KMS-11 (cell line): ENCODE measurements around the gene ANKDD1A.

Experiments used
- H2AFZ ChIP-seq: fragments of 200-600 bp; sonication (generic); 2 replicates; pipeline ENCODE4 v1.6.1; 2016; ENCODE audit warnings: antibody characterized with exemption, mixed run types, low read depth
- H3K27ac ChIP-seq: fragments of 200-600 bp; sonication (generic); 2 replicates; pipeline ENCODE4 v1.6.1; 2016; ENCODE audit warnings: mild to moderate bottlenecking, mixed run types
- H3K27me3 ChIP-seq: fragments of 200-600 bp; sonication (generic); 2 replicates; pipeline ENCODE4 v1.6.1; 2017; ENCODE audit warnings: mild to moderate bottlenecking, low read depth, mixed run types, moderate library complexity; ENCODE audit not compliant: insufficient read depth
- H3K36me3 ChIP-seq: fragments of 200-600 bp; sonication (generic); 2 replicates; pipeline ENCODE4 v1.6.1; 2017; ENCODE audit warnings: mild to moderate bottlenecking, mixed run types; ENCODE audit not compliant: insufficient read depth
- H3K4me1 ChIP-seq: fragments of 200-600 bp; sonication (generic); 2 replicates; pipeline ENCODE4 v1.6.1; 2016; ENCODE audit warnings: mild to moderate bottlenecking, low read depth, mixed run types; ENCODE audit not compliant: poor library complexity, severe bottlenecking
- H3K4me2 ChIP-seq: fragments of 200-600 bp; sonication (generic); 2 replicates; pipeline ENCODE4 v1.7.0; 2016; ENCODE audit warnings: mild to moderate bottlenecking, mixed run types
- H3K4me3 ChIP-seq: fragments of 200-600 bp; sonication (generic); IDR thresholded peaks from 2 replicates; pipeline ENCODE4 v1.6.1; 2017; ENCODE audit warnings: low read depth, low read length, mixed read lengths; ENCODE audit not compliant: insufficient read depth
- H3K79me2 ChIP-seq: fragments of 200-600 bp; sonication (generic); 2 replicates; pipeline ENCODE4 v1.6.1; 2016; ENCODE audit warnings: low read depth, mixed run types; ENCODE audit not compliant: insufficient read depth
- H3K9ac ChIP-seq: fragments of 200-600 bp; sonication (generic); 2 replicates; pipeline ENCODE4 v1.6.1; 2016; ENCODE audit warnings: mild to moderate bottlenecking, mixed run types
- H4K20me1 ChIP-seq: fragments of 200-600 bp; sonication (generic); 2 replicates; pipeline ENCODE4 v1.6.1; 2016; ENCODE audit warnings: mild to moderate bottlenecking, mixed run types; ENCODE audit not compliant: insufficient read depth
- TF ChIP-seq, protein P1 (sequence below): fragments of 200-600 bp; sonication (generic); conservative IDR thresholded peaks from 2 replicates; pipeline ENCODE4 v1.6.1; 2017; ENCODE audit warnings: low read depth, mild to moderate bottlenecking, antibody characterized with exemption, low read length, moderate library complexity, mixed read lengths

The ANKDD1A gene

GRCh38 chr15:64948916-64949315 is 37.2 kb downstream of the ANKDD1A start:
- no peak overlapping the region for H3K4me3 ChIP-seq
- H3K27me3 ChIP-seq, result no peaks in the 10 kb centered on the region
- H3K4me1 ChIP-seq, result no peaks in the 10 kb centered on the region
- no peak overlapping the region for H3K4me2 ChIP-seq
- no peaks in the 10 kb centered on the region for H3K36me3 ChIP-seq
- no peaks in the 10 kb centered on the region for H4K20me1 ChIP-seq
- TF ChIP-seq, protein P1, sequence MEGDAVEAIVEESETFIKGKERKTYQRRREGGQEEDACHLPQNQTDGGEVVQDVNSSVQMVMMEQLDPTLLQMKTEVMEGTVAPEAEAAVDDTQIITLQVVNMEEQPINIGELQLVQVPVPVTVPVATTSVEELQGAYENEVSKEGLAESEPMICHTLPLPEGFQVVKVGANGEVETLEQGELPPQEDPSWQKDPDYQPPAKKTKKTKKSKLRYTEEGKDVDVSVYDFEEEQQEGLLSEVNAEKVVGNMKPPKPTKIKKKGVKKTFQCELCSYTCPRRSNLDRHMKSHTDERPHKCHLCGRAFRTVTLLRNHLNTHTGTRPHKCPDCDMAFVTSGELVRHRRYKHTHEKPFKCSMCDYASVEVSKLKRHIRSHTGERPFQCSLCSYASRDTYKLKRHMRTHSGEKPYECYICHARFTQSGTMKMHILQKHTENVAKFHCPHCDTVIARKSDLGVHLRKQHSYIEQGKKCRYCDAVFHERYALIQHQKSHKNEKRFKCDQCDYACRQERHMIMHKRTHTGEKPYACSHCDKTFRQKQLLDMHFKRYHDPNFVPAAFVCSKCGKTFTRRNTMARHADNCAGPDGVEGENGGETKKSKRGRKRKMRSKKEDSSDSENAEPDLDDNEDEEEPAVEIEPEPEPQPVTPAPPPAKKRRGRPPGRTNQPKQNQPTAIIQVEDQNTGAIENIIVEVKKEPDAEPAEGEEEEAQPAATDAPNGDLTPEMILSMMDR, result no peak
- no peak overlapping the region for H3K9ac ChIP-seq
- no peaks in the 10 kb centered on the region for H3K79me2 ChIP-seq
- no peak overlapping the region for H3K27ac ChIP-seq
- no peak overlapping the region for H2AFZ ChIP-seq

GRCh38 chr15:64949383-64950186 is 37.9 kb downstream of the ANKDD1A start:
- TF ChIP-seq, protein P1, result no peak

DNA sequence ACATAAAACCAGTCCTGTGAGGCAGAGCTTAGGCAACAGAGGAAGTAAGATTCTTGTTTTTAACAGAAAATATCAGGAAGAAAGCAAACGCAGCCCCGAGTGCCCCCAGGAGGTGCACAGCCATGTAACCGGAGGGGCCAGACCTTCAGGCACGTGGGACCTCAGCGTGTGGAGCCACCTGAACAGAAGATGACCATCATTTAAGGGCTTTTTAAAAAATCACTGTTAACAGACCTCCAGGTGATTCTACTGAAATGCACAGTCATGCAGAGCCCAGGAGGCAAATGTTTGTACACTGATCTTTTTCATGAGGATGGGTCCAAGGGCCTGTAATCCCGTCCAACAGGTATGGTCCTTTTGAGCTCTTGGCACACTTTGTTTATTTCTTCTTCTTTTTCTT is 39.2 kb downstream of the ANKDD1A start:
- H4K20me1 ChIP-seq, result no peaks in the 10 kb centered on the region
- no peak overlapping the region for H3K9ac ChIP-seq
- H3K36me3 ChIP-seq, result no peaks in the 10 kb centered on the region
- TF ChIP-seq, protein P1, result no peak
- H3K27me3 ChIP-seq, result no peaks in the 10 kb centered on the region
- no peaks in the 10 kb centered on the region for H3K79me2 ChIP-seq
- no peak overlapping the region for H3K4me3 ChIP-seq
- H3K4me1 ChIP-seq, result no peaks in the 10 kb centered on the region
- no peak overlapping the region for H2AFZ ChIP-seq
- H3K27ac ChIP-seq, result no peak overlapping the region; the same call in 1 of the 2 replicates
- no peak overlapping the region for H3K4me2 ChIP-seq

More at GRCh38 chr15:64949383-64950186, 37.9 kb downstream of the ANKDD1A start:
- H3K27me3 ChIP-seq, result no peaks in the 10 kb centered on the region
- no peak overlapping the region for H3K4me2 ChIP-seq
- no peak overlapping the region for H3K9ac ChIP-seq
- H3K4me1 ChIP-seq, result no peaks in the 10 kb centered on the region
- H3K27ac ChIP-seq, result no peak overlapping the region
- H3K36me3 ChIP-seq, result no peaks in the 10 kb centered on the region
- H2AFZ ChIP-seq, result no peak overlapping the region
- no peak overlapping the region for H3K4me3 ChIP-seq
- no peaks in the 10 kb centered on the region for H4K20me1 ChIP-seq
- H3K79me2 ChIP-seq, result no peaks in the 10 kb centered on the region

- no peak overlapping the region for H2AFZ ChIP-seq
- TF ChIP-seq, protein P1, result no peak
- H3K79me2 ChIP-seq, result no peaks in the 10 kb centered on the region
- no peaks in the 10 kb centered on the region for H4K20me1 ChIP-seq
- H3K36me3 ChIP-seq, result no peaks in the 10 kb centered on the region; the same call in 1 of the 2 replicates
- H3K4me3 ChIP-seq, result no peak overlapping the region
- no peak overlapping the region for H3K27ac ChIP-seq
- no peak overlapping the region for H3K9ac ChIP-seq
- H3K4me2 ChIP-seq, result no peak overlapping the region
- no peaks in the 10 kb centered on the region for H3K4me1 ChIP-seq
- no peaks in the 10 kb centered on the region for H3K27me3 ChIP-seq
These were observed 40.2 kb downstream of the ANKDD1A start for GRCh38 chr15:64951777-64952418.
